SK-N-SH treated with all-trans-retinoic acid at 6 μM for 48 hours (cell line): ENCODE measurements around the gene MASTL.

Source experiments
- ATAC-seq: fragments of 200-7000 bp; cut with Tn5 transposase; 3 replicates; pipeline ENCODE4 v1.9.1; 2020; ENCODE audit warnings: mild to moderate bottlenecking, moderate library complexity
- ARNTL ChIP-seq: fragments of 450-650 bp; formaldehyde crosslinking; IDR thresholded peaks from 2 replicates; pipeline ENCODE4 v1.5.0; 2020; ENCODE audit warnings: low read depth, mild to moderate bottlenecking, moderate library complexity, borderline replicate concordance
- BACH2 ChIP-seq: fragments of 250-450 bp; sonication (Bioruptor Pico); IDR thresholded peaks from 2 replicates; pipeline ENCODE4 v1.9.0; 2021; ENCODE audit warnings: mild to moderate bottlenecking, borderline replicate concordance
- CREB5 ChIP-seq: fragments of 250-450 bp; sonication (Bioruptor Pico); IDR thresholded peaks from 2 replicates; pipeline ENCODE4 v1.5.1; 2020; ENCODE audit warnings: low read depth, mild to moderate bottlenecking, moderate library complexity
- ESRRG ChIP-seq: fragments of 250-450 bp; sonication (Bioruptor Pico); IDR thresholded peaks from 2 replicates; pipeline ENCODE4 v1.6.1; 2021; ENCODE audit warnings: mild to moderate bottlenecking
- GLIS3 ChIP-seq: fragments of 250-450 bp; sonication (Bioruptor Pico); IDR thresholded peaks from 2 replicates; pipeline ENCODE4 v1.5.0; 2020; ENCODE audit warnings: mild to moderate bottlenecking, moderate library complexity
- ISL1 ChIP-seq: fragments of 250-450 bp; sonication (Bioruptor Pico); IDR thresholded peaks from 2 replicates; pipeline ENCODE4 v2.1.2; 2022; ENCODE audit warnings: mild to moderate bottlenecking, moderate library complexity
- OSR1 ChIP-seq: fragments of 250-450 bp; sonication (Bioruptor Pico); IDR thresholded peaks from 2 replicates; pipeline ENCODE4 v1.8.0; 2022; ENCODE audit warnings: moderate library complexity, mild to moderate bottlenecking, inconsistent platforms
- PPARA ChIP-seq: fragments of 250-450 bp; sonication (Bioruptor Pico); IDR thresholded peaks from 2 replicates; pipeline ENCODE4 v1.5.0; 2020; ENCODE audit warnings: mild to moderate bottlenecking, borderline replicate concordance
- SNAI2 ChIP-seq: fragments of 250-450 bp; sonication (Bioruptor Pico); IDR thresholded peaks from 2 replicates; pipeline ENCODE4 v1.5.0; 2020; ENCODE audit warnings: mild to moderate bottlenecking, moderate library complexity
- TCF4 ChIP-seq: fragments of 250-450 bp; sonication (Bioruptor Pico); IDR thresholded peaks from 2 replicates; pipeline ENCODE4 v1.8.0; 2021; ENCODE audit warnings: mild to moderate bottlenecking, moderate library complexity, borderline replicate concordance
- TOX ChIP-seq: fragments of 250-450 bp; sonication (Bioruptor Pico); IDR thresholded peaks from 2 replicates; pipeline ENCODE4 v1.8.0; 2021; ENCODE audit warnings: mild to moderate bottlenecking, moderate library complexity, borderline replicate concordance
- ZC3H10 ChIP-seq: fragments of 250-450 bp; sonication (Bioruptor Pico); IDR thresholded peaks from 2 replicates; pipeline ENCODE4 v1.5.1; 2021; ENCODE audit warnings: mild to moderate bottlenecking, moderate library complexity
- ZFP3 ChIP-seq: fragments of 250-450 bp; sonication (Bioruptor Pico); IDR thresholded peaks from 2 replicates; pipeline ENCODE4 v1.5.0; 2020; ENCODE audit warnings: mild to moderate bottlenecking, moderate library complexity
- ZFP30 ChIP-seq: fragments of 450-650 bp; formaldehyde crosslinking; IDR thresholded peaks from 2 replicates; pipeline ENCODE4 v1.5.0; 2022; ENCODE audit warnings: mild to moderate bottlenecking, moderate library complexity
- ZNF565 ChIP-seq: fragments of 450-650 bp; formaldehyde crosslinking; conservative IDR thresholded peaks from 2 replicates; pipeline ENCODE4 v1.5.0; 2020; ENCODE audit warnings: low read depth, mild to moderate bottlenecking, moderate library complexity
- ZNF70 ChIP-seq: fragments of 450-650 bp; formaldehyde crosslinking; IDR thresholded peaks from 2 replicates; pipeline ENCODE4 v1.5.0; 2020; ENCODE audit warnings: mild to moderate bottlenecking, moderate library complexity
- ZNF8 ChIP-seq: fragments of 450-650 bp; formaldehyde crosslinking; IDR thresholded peaks from 2 replicates; pipeline ENCODE4 v1.5.0; 2020; ENCODE audit warnings: mild to moderate bottlenecking, moderate library complexity
- TF ChIP-seq, protein P1 (sequence below): fragments of 250-450 bp; sonication (Bioruptor Pico); IDR thresholded peaks from 2 replicates; pipeline ENCODE4 v1.8.0; 2020; ENCODE audit warnings: mild to moderate bottlenecking, moderate library complexity, borderline replicate concordance
- TF ChIP-seq, protein P2 (sequence below): fragments of 250-450 bp; sonication (Bioruptor Pico); IDR thresholded peaks from 2 replicates; pipeline ENCODE4 v1.8.0; 2021; ENCODE audit warnings: low read depth, mild to moderate bottlenecking, moderate library complexity, borderline replicate concordance
- TF ChIP-seq, protein P3 (sequence below): fragments of 250-450 bp; sonication (Bioruptor Pico); IDR thresholded peaks from 2 replicates; pipeline ENCODE4 v1.5.0; 2020; ENCODE audit warnings: mild to moderate bottlenecking, moderate library complexity
- TF ChIP-seq, protein P4 (sequence below): fragments of 250-450 bp; sonication (Bioruptor Pico); IDR thresholded peaks from 2 replicates; pipeline ENCODE4 v1.5.1; 2021; ENCODE audit warnings: mild to moderate bottlenecking, moderate library complexity

MASTL gene

GRCh38 chr10:27225642-27226257 lies 70.6 kb downstream of the MASTL start:
- no peak for TF ChIP-seq ZC3H10 (CRISPR knock-in tag)
- no peak for TF ChIP-seq ZNF70 (CRISPR knock-in tag)
- no peak for TF ChIP-seq ZFP3 (CRISPR knock-in tag)
- TF ChIP-seq ZFP30 = no peak
- TF ChIP-seq, protein P1, sequence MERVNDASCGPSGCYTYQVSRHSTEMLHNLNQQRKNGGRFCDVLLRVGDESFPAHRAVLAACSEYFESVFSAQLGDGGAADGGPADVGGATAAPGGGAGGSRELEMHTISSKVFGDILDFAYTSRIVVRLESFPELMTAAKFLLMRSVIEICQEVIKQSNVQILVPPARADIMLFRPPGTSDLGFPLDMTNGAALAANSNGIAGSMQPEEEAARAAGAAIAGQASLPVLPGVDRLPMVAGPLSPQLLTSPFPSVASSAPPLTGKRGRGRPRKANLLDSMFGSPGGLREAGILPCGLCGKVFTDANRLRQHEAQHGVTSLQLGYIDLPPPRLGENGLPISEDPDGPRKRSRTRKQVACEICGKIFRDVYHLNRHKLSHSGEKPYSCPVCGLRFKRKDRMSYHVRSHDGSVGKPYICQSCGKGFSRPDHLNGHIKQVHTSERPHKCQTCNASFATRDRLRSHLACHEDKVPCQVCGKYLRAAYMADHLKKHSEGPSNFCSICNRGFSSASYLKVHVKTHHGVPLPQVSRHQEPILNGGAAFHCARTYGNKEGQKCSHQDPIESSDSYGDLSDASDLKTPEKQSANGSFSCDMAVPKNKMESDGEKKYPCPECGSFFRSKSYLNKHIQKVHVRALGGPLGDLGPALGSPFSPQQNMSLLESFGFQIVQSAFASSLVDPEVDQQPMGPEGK (CRISPR knock-in tag) = no peak
- TF ChIP-seq ZNF8 (CRISPR knock-in tag) = no peak
- no peak for TF ChIP-seq GLIS3 (CRISPR knock-in tag)
- TF ChIP-seq ESRRG (CRISPR knock-in tag) = no peak
- TF ChIP-seq ARNTL = no peak
- no peak for TF ChIP-seq PPARA
- TF ChIP-seq ZNF565 (CRISPR knock-in tag) = no peak
- no peak for TF ChIP-seq TCF4 (CRISPR knock-in tag)
- no peak for TF ChIP-seq TOX (CRISPR knock-in tag)
- TF ChIP-seq OSR1 = no peak
- TF ChIP-seq BACH2 (CRISPR knock-in tag) = no peak
- TF ChIP-seq ISL1 (CRISPR knock-in tag) = no peak
- no peak for TF ChIP-seq SNAI2 (CRISPR knock-in tag)
- TF ChIP-seq, protein P2, sequence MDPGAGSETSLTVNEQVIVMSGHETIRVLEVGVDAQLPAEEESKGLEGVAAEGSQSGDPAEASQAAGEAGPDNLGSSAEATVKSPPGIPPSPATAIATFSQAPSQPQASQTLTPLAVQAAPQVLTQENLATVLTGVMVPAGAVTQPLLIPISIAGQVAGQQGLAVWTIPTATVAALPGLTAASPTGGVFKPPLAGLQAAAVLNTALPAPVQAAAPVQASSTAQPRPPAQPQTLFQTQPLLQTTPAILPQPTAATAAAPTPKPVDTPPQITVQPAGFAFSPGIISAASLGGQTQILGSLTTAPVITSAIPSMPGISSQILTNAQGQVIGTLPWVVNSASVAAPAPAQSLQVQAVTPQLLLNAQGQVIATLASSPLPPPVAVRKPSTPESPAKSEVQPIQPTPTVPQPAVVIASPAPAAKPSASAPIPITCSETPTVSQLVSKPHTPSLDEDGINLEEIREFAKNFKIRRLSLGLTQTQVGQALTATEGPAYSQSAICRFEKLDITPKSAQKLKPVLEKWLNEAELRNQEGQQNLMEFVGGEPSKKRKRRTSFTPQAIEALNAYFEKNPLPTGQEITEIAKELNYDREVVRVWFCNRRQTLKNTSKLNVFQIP (CRISPR knock-in tag) = no peak
- TF ChIP-seq, protein P3, sequence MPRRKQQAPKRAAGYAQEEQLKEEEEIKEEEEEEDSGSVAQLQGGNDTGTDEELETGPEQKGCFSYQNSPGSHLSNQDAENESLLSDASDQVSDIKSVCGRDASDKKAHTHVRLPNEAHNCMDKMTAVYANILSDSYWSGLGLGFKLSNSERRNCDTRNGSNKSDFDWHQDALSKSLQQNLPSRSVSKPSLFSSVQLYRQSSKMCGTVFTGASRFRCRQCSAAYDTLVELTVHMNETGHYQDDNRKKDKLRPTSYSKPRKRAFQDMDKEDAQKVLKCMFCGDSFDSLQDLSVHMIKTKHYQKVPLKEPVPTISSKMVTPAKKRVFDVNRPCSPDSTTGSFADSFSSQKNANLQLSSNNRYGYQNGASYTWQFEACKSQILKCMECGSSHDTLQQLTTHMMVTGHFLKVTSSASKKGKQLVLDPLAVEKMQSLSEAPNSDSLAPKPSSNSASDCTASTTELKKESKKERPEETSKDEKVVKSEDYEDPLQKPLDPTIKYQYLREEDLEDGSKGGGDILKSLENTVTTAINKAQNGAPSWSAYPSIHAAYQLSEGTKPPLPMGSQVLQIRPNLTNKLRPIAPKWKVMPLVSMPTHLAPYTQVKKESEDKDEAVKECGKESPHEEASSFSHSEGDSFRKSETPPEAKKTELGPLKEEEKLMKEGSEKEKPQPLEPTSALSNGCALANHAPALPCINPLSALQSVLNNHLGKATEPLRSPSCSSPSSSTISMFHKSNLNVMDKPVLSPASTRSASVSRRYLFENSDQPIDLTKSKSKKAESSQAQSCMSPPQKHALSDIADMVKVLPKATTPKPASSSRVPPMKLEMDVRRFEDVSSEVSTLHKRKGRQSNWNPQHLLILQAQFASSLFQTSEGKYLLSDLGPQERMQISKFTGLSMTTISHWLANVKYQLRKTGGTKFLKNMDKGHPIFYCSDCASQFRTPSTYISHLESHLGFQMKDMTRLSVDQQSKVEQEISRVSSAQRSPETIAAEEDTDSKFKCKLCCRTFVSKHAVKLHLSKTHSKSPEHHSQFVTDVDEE (CRISPR knock-in tag) = no peak
- no peak for ATAC-seq

DNA sequence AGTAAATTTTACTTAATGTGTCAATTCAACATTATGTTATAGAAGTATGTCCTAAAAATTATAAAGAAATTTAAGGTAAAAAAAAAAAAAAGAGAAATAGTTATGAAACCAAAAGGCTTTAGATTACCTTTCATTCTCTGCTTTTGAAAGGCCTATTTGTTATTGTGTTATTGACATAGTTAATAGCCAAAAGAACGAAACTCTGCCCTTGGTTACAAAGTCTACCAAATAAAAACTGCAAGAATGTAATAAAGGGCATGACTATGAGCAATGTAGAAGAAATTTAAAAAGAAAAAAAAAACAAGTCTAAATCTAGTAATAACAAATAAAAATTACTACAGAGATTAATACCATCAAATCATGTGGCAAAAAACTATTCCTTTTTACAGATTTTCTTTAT lies 74.9 kb downstream of the MASTL start:
- ATAC-seq = no peak
- no peak for TF ChIP-seq ESRRG (CRISPR knock-in tag)

GRCh38 chr10:27235706-27236105 lies 80.6 kb downstream of the MASTL start:
- no peak for ATAC-seq

More at GRCh38 chr10:27235706-27236105, 80.6 kb downstream of the MASTL start:
- TF ChIP-seq CREB5 (CRISPR knock-in tag) (no peak), ESRRG (CRISPR knock-in tag) (no peak), GLIS3 (CRISPR knock-in tag) (no peak), ZNF565 (CRISPR knock-in tag) (no peak), ZNF8 (CRISPR knock-in tag) (no peak), ISL1 (CRISPR knock-in tag) (no peak)
- TF ChIP-seq, protein P2 (CRISPR knock-in tag) = no peak
- TF ChIP-seq, protein P1 (CRISPR knock-in tag) = no peak
- TF ChIP-seq, protein P4, sequence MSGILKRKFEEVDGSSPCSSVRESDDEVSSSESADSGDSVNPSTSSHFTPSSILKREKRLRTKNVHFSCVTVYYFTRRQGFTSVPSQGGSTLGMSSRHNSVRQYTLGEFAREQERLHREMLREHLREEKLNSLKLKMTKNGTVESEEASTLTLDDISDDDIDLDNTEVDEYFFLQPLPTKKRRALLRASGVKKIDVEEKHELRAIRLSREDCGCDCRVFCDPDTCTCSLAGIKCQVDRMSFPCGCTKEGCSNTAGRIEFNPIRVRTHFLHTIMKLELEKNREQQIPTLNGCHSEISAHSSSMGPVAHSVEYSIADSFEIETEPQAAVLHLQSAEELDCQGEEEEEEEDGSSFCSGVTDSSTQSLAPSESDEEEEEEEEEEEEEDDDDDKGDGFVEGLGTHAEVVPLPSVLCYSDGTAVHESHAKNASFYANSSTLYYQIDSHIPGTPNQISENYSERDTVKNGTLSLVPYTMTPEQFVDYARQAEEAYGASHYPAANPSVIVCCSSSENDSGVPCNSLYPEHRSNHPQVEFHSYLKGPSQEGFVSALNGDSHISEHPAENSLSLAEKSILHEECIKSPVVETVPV (CRISPR knock-in tag) = no peak
- TF ChIP-seq, all 23 proteins: peak for 0
